ENCODE measurements around the gene ITGA4.

DNA sequence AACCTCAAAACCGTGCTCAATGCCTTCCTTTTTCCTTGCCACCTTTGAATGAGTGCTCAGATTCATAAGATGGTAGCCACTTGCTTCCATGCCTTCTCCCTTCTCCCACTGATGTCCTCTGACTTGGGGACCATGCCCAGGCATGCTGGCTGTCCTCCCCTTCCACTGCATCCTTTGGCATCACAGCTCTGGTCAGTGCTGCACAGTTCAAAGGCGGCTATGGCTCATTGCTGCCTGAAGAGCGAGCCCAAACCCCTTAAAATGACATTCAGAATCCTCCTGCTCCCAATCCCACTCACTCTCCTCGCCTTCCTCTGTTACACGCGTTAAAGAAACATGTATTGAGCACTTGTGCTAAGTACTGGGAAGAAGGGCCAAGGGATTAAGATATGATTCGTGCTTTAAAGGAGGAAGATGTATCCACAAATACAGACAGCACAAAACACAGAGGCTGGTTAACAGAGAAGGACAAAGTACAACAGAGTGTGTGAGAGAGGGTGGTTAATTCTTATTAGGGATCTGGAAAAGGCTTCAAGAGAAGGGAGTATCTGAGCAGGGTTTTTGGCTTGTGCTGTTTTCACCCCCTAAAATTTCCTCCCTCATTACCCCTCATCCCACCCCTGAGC is 118.0 kb downstream of the ITGA4 start:
- TF ChIP-seq, protein P1, sequence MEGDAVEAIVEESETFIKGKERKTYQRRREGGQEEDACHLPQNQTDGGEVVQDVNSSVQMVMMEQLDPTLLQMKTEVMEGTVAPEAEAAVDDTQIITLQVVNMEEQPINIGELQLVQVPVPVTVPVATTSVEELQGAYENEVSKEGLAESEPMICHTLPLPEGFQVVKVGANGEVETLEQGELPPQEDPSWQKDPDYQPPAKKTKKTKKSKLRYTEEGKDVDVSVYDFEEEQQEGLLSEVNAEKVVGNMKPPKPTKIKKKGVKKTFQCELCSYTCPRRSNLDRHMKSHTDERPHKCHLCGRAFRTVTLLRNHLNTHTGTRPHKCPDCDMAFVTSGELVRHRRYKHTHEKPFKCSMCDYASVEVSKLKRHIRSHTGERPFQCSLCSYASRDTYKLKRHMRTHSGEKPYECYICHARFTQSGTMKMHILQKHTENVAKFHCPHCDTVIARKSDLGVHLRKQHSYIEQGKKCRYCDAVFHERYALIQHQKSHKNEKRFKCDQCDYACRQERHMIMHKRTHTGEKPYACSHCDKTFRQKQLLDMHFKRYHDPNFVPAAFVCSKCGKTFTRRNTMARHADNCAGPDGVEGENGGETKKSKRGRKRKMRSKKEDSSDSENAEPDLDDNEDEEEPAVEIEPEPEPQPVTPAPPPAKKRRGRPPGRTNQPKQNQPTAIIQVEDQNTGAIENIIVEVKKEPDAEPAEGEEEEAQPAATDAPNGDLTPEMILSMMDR (IDR thresholded peaks at IDR 0.05), result no peak
- TF ChIP-seq POLR2A (IDR thresholded peaks at IDR 0.05), result no peak
